UCSD-AML1 (cell line): ENCODE results near the gene OTOP2.
"Not testable (repeated sequence)": the region's sequence is repeated elsewhere in the genome, so short reads cannot be mapped to it uniquely, and the experiment has no call there.

Experiments
- DNase-seq: peaks from one replicate; lab custom pipeline; 2025; ENCODE audit not compliant: unreplicated experiment; lab: John Stamatoyannopoulos, UW

Gene OTOP2

GRCh38 chr17:74951680-74952421 is 27.8 kb downstream of the OTOP2 start:
- DNase-seq: no peak

- DNase-seq: no peak
These were observed 28.5 kb downstream of the OTOP2 start for GRCh38 chr17:74952431-74953133.

- DNase-seq: no peak
These were observed 29.1 kb downstream of the OTOP2 start for GRCh38 chr17:74953134-74953687.

- DNase-seq: no peak
These were observed 30.0 kb downstream of the OTOP2 start for GRCh38 chr17:74954115-74954514.

GRCh38 chr17:74954665-74955421 is 30.8 kb downstream of the OTOP2 start:
- peak; percentile 56 for DNase-seq

GRCh38 chr17:74956093-74956492 is 32.0 kb downstream of the OTOP2 start:
- DNase-seq: no peak

GRCh38 chr17:74957935-74958740 is 34.1 kb downstream of the OTOP2 start:
- peak; percentile 75 for DNase-seq

- no peak for DNase-seq
These were observed 35.9 kb downstream of the OTOP2 start for GRCh38 chr17:74959826-74960515.

GRCh38 chr17:74960570-74961342 is 36.7 kb downstream of the OTOP2 start:
- peak; percentile 80 for DNase-seq

- peak; percentile 79 for DNase-seq
These were observed 37.7 kb downstream of the OTOP2 start for GRCh38 chr17:74961657-74962350.

- no peak for DNase-seq
These were observed 38.7 kb downstream of the OTOP2 start for GRCh38 chr17:74962622-74963394.

GRCh38 chr17:74963656-74964055 is 39.6 kb downstream of the OTOP2 start:
- DNase-seq: peak; percentile 22

GRCh38 chr17:74964246-74964761 is 40.2 kb downstream of the OTOP2 start:
- no peak for DNase-seq

- no peak for DNase-seq
These were observed 41.0 kb downstream of the OTOP2 start for GRCh38 chr17:74964988-74965622.

GRCh38 chr17:74968361-74968780 is 44.3 kb downstream of the OTOP2 start:
- DNase-seq: no peak

- DNase-seq: not testable (repeated sequence)
These were observed 45.4 kb downstream of the OTOP2 start for GRCh38 chr17:74969501-74969900.

- DNase-seq: no peak
These were observed 46.3 kb downstream of the OTOP2 start for GRCh38 chr17:74970395-74970794.
